Measurements from ENCODE around the gene TENM4. TPM values are rescaled to one million over a fixed set of nuclear protein-coding genes. Genes with fewer than 3 reads are reported as not detected.

TENM4 gene
- polyA plus RNA-seq, 2 of the 4 experiments (the other 2 are of a cell fraction): 0.06 to 0.31 TPM

DNA sequence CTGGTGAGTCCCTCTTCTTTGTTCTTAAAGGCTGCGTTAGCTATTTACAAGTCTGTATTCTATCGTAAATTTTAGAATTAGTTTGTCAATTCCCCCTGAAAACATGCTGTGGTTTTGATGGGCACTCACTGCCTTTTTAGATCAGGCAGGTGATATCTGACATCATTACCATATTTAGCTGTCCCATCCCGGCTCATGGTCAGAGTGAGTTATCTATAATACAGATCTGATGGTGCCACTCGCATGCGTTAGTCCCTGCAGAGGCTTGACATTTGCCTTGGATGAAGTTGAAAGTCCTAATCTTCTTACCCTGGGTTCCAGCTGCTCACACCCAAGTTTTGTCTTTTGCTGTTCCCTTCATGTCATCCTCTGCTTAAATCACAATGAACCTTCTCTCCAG lies 715.6 kb downstream of the TENM4 start:
- TF ChIP-seq MAX (IDR thresholded peaks at IDR 0.05): no peak
- no peak for TF ChIP-seq CEBPB (IDR thresholded peaks at IDR 0.05)
- TF ChIP-seq, protein P1, sequence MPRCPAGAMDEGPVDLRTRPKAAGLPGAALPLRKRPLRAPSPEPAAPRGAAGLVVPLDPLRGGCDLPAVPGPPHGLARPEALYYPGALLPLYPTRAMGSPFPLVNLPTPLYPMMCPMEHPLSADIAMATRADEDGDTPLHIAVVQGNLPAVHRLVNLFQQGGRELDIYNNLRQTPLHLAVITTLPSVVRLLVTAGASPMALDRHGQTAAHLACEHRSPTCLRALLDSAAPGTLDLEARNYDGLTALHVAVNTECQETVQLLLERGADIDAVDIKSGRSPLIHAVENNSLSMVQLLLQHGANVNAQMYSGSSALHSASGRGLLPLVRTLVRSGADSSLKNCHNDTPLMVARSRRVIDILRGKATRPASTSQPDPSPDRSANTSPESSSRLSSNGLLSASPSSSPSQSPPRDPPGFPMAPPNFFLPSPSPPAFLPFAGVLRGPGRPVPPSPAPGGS (IDR thresholded peaks at IDR 0.05): no peak
- TF ChIP-seq CHD2 (IDR thresholded peaks at IDR 0.05; ENCODE audit: low read length, partially characterized antibody): no peak
- no peak for TF ChIP-seq JUN (IDR thresholded peaks at IDR 0.05)
- TF ChIP-seq RCOR1 (IDR thresholded peaks at IDR 0.05; ENCODE audit: low read depth, low read length): no peak
- no peak for TF ChIP-seq EHF (CRISPR knock-in tag; IDR thresholded peaks at IDR 0.05)
- TF ChIP-seq HOXB13 (CRISPR knock-in tag; IDR thresholded peaks at IDR 0.05; ENCODE audit: low read depth): no peak
- no peak for TF ChIP-seq EHMT2 (IDR thresholded peaks at IDR 0.05; ENCODE audit: low read depth)
- no peak for TF ChIP-seq HOXA7 (CRISPR knock-in tag; IDR thresholded peaks at IDR 0.05)
- TF ChIP-seq RFX5 (IDR thresholded peaks at IDR 0.05): no peak
- TF ChIP-seq SMC3 (IDR thresholded peaks at IDR 0.05): no peak
- no peak for TF ChIP-seq MAFK (IDR thresholded peaks at IDR 0.05; ENCODE audit: partially characterized antibody)
- FAIRE-seq (no peak), DNase-seq (ENCODE audit: low read depth in 1 of 2, low spot score in 1 of 2) (no peak), ATAC-seq (no peak)
- POLR2A ChIA-PET: no interaction called here
- 49% methylated on average over 5 of the region's 5 CpGs for WGBS (ENCODE audit: missing lambda C conversion rate)
- Histone ChIP-seq H3K4me1 (no peaks in the 10 kb centered on the region), H3K9me3 (no peaks in the 10 kb centered on the region), H3K4me2 (no peak overlapping the region), H3K4me3 (no peak overlapping the region), H3K27ac (no peak overlapping the region)
- CTCF ChIA-PET: interaction anchor here (1.7 kb wide), 2 partner anchors 9 to 79 kb away, joined by 4 to 8 read pairs; no protein-coding TSS in a partner anchor

DNA sequence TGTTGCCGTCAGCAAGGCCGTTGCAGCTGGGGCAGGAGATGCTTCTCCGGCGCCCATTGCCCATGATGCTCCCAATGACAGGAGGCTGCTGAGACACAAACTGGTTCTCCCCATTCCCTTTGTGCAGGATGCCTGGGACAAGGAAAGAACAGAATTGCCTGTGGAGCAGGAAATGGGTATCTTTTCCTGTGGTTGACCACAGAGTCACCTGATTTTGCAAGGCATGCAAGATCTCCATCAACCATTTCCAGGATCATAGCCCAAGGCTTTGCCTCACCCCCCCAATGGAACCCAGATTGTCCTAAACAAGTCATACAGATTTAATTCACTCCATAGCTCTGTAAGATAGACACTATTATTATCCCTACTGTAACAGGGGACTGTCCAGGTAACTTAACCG lies 718.0 kb downstream of the TENM4 start:
- 63% methylated on average over 4 of the region's 5 CpGs for whole genome bisulfite sequencing (ENCODE audit: missing lambda C conversion rate)
- DNase-seq (ENCODE audit: low read depth in 1 of 2, low spot score in 1 of 2) (no peak), ATAC-seq (no peak), FAIRE-seq (no peak)
- TF ChIP-seq ZC3H11A (IDR thresholded peaks at IDR 0.05): no peak
- Histone ChIP-seq H3K4me2 (no peak overlapping the region), H3K9me3 (no peaks in the 10 kb centered on the region), H3K4me1 (no peaks in the 10 kb centered on the region), H3K4me3 (no peak overlapping the region), H3K27ac (no peak overlapping the region)
- ChIA-PET CTCF (interaction anchor here (1.2 to 5.7 kb wide), 3 partner anchors 9 to 77 kb away, joined by 3 to 30 read pairs (median 6); no protein-coding TSS in a partner anchor), POLR2A (no interaction called here)

DNA sequence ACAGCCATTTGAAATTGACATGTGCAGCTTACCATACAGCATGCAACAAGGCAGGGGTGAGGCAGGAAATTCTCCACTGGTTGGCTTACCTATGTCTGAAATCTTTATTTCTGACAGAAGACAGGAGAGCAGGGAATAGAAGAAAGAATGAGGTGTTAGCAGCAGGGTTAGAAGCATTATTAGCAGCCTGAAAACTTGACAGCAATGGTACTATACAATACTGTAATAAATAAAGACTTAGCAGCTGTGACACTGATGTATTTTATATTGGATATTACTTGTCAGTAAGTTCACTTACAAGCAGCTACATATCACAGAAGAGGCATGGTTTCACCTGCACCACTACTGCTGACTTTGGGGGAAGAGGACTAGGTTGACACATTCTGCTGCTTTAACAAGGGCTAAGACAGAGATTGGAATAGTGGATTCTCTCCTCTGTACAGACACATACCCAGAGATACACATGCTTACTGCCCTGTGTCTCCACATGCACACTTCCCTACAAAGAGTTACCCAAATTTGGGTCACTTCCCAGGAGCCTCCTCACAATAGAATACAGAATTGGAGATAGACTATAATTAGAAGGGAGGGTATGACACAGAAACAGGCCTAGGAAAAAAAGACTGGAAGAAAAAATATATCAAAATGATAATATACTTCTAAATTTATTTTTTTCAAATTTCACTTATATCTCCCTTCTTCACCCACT lies 720.4 kb downstream of the TENM4 start:
- ChIA-PET POLR2A (no interaction called here), CTCF (interaction anchor here (0.6 to 5.7 kb wide), 2 partner anchors 46 to 75 kb away, joined by 5 to 30 read pairs; no protein-coding TSS in a partner anchor)
- no peak for ATAC-seq
- no peak for FAIRE-seq
- no peaks in the 10 kb centered on the region for H3K9me3 ChIP-seq
- H3K4me3 ChIP-seq: no peak overlapping the region
- peaks cover 6% of the 10 kb centered on the region; the same call in 2 of the 3 replicates for H3K4me1 ChIP-seq
- no peak for DNase-seq (ENCODE audit: low read depth in 1 of 2, low spot score in 1 of 2)
- H3K27ac ChIP-seq: no peak overlapping the region
- no peak for TF ChIP-seq SMC3 (IDR thresholded peaks at IDR 0.05)
- no peak for TF ChIP-seq TFCP2L1 (CRISPR knock-in tag; IDR thresholded peaks at IDR 0.05)
- no peak for TF ChIP-seq JUN (IDR thresholded peaks at IDR 0.05)
- TF ChIP-seq TP53 (CRISPR knock-in tag; IDR thresholded peaks at IDR 0.05): no peak
- TF ChIP-seq RCOR1 (IDR thresholded peaks at IDR 0.05; ENCODE audit: low read depth, low read length): no peak
- no peak overlapping the region for H3K4me2 ChIP-seq

GRCh38 chr11:78717041-78717440 lies 723.8 kb downstream of the TENM4 start:
- ATAC-seq: no peak
- H3K27ac ChIP-seq: no peak overlapping the region
- H3K9me3 ChIP-seq: no peaks in the 10 kb centered on the region
- ChIA-PET CTCF (interaction anchor here (1.8 to 5.3 kb wide), 6 partner anchors 9 to 71 kb away, joined by 5 to 48 read pairs (median 13); no protein-coding TSS in a partner anchor), POLR2A (no interaction called here)
- DNase-seq (ENCODE audit: low read depth in 1 of 2, low spot score in 1 of 2): no peak
- FAIRE-seq: no peak
- no peak overlapping the region for H3K4me2 ChIP-seq
- H3K4me3 ChIP-seq: no peak overlapping the region
- H3K4me1 ChIP-seq: peaks cover 10% of the 10 kb centered on the region; the same call in 2 of the 3 replicates
- no peak for TF ChIP-seq NPAS2 (CRISPR knock-in tag; IDR thresholded peaks at IDR 0.05; ENCODE audit: borderline replicate concordance)
- TF ChIP-seq, protein P2, sequence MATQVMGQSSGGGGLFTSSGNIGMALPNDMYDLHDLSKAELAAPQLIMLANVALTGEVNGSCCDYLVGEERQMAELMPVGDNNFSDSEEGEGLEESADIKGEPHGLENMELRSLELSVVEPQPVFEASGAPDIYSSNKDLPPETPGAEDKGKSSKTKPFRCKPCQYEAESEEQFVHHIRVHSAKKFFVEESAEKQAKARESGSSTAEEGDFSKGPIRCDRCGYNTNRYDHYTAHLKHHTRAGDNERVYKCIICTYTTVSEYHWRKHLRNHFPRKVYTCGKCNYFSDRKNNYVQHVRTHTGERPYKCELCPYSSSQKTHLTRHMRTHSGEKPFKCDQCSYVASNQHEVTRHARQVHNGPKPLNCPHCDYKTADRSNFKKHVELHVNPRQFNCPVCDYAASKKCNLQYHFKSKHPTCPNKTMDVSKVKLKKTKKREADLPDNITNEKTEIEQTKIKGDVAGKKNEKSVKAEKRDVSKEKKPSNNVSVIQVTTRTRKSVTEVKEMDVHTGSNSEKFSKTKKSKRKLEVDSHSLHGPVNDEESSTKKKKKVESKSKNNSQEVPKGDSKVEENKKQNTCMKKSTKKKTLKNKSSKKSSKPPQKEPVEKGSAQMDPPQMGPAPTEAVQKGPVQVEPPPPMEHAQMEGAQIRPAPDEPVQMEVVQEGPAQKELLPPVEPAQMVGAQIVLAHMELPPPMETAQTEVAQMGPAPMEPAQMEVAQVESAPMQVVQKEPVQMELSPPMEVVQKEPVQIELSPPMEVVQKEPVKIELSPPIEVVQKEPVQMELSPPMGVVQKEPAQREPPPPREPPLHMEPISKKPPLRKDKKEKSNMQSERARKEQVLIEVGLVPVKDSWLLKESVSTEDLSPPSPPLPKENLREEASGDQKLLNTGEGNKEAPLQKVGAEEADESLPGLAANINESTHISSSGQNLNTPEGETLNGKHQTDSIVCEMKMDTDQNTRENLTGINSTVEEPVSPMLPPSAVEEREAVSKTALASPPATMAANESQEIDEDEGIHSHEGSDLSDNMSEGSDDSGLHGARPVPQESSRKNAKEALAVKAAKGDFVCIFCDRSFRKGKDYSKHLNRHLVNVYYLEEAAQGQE (IDR thresholded peaks at IDR 0.05): no peak
- TF ChIP-seq PBX3 (IDR thresholded peaks at IDR 0.05): no peak
- TF ChIP-seq POLR2A (IDR thresholded peaks at IDR 0.05; ENCODE audit: low read length): no peak
- no peak for TF ChIP-seq CBX8 (IDR thresholded peaks at IDR 0.05)
- no peak for TF ChIP-seq RNF2 (IDR thresholded peaks at IDR 0.05; ENCODE audit: borderline replicate concordance, low read depth)
- no peak for TF ChIP-seq USF2 (IDR thresholded peaks at IDR 0.05)
- no peak for TF ChIP-seq EP300 (IDR thresholded peaks at IDR 0.05)
- no peak for TF ChIP-seq GATA3 (IDR thresholded peaks at IDR 0.05; ENCODE audit: borderline replicate concordance)
- TF ChIP-seq KDM5A (IDR thresholded peaks at IDR 0.05): no peak
